Caco-2 (cell line): ENCODE data around the gene SHF. TPM values are rescaled to one million over a fixed set of nuclear protein-coding genes. Genes with fewer than 3 reads are reported as not detected.

Experiments
- BruUV-seq: library from RNA; stranded (reverse); fragments of 400-500 nt; replicated peaks from 2 replicates; lab custom pipeline; 2021; lab: Mats Ljungman, UMichigan
- CTCF ChIA-PET: fragments of 300-600 bp; sonication (Branson Sonifier 250); formaldehyde crosslinking; loops from one replicate; lab custom pipeline; 2022; ENCODE audit warnings: antibody characterized with exemption; lab: Charles Lee
- POLR2A ChIA-PET: fragments of 300-600 bp; sonication (Branson Sonifier 250); formaldehyde crosslinking; loops from one replicate; lab custom pipeline; 2022; ENCODE audit warnings: antibody characterized with exemption; lab: Charles Lee
- DNase-seq, 2 experiments: peaks; one replicate each; pipeline versions ENCODE4 v3.0.0 to v3.0.0-alpha.2; 2020 to 2022
- H3K27me3 ChIP-seq: replicated peaks from 2 replicates; pipeline ENCODE4 v1.6.0; 2011; ENCODE audit warnings: low read length; ENCODE audit not compliant: control insufficient read depth, insufficient read depth
- H3K36me3 ChIP-seq: 2 replicates; pipeline ENCODE4 v1.5.1; 2011; ENCODE audit warnings: low read length; ENCODE audit not compliant: control insufficient read depth, insufficient read depth
- H3K4me1 ChIP-seq: fragments of 250-450 bp; sonication (Bioruptor Pico); 2 replicates; pipeline ENCODE4 v1.5.1; 2020; ENCODE audit warnings: mild to moderate bottlenecking
- H3K4me3 ChIP-seq: 2 replicates; pipeline ENCODE4 v1.5.1; 2011; ENCODE audit warnings: low read depth, mild to moderate bottlenecking, control low read depth, low read length
- H3K9me3 ChIP-seq: fragments of 250-450 bp; sonication (Bioruptor Pico); 2 replicates; pipeline ENCODE4 v1.5.1; 2020; ENCODE audit warnings: mild to moderate bottlenecking, moderate library complexity
- H3K27ac Mint-ChIP-seq: one replicate; pipeline ENCODE4 v1.8.0; 2022; ENCODE audit warnings: mixed read lengths; ENCODE audit not compliant: unreplicated experiment
- H3K27me3 Mint-ChIP-seq: one replicate; pipeline ENCODE4 v1.8.0; 2022; ENCODE audit warnings: mixed read lengths; ENCODE audit not compliant: insufficient read depth, unreplicated experiment
- H3K36me3 Mint-ChIP-seq: one replicate; pipeline ENCODE4 v1.8.0; 2022; ENCODE audit warnings: mild to moderate bottlenecking, mixed read lengths; ENCODE audit not compliant: insufficient read depth, unreplicated experiment
- H3K4me1 Mint-ChIP-seq: one replicate; pipeline ENCODE4 v1.8.0; 2022; ENCODE audit warnings: low read depth, mixed read lengths; ENCODE audit not compliant: unreplicated experiment
- H3K4me3 Mint-ChIP-seq: one replicate; pipeline ENCODE4 v1.8.0; 2022; ENCODE audit warnings: mild to moderate bottlenecking, moderate library complexity, mixed read lengths; ENCODE audit not compliant: unreplicated experiment
- H3K9me3 Mint-ChIP-seq: one replicate; pipeline ENCODE4 v1.8.0; 2022; ENCODE audit warnings: mixed read lengths; ENCODE audit not compliant: unreplicated experiment
- CTCF ChIP-seq, 2 experiments: fragments of 200-600 bp in 1 of 2; IDR thresholded peaks; 1 replicate in 1 of 2; 2 replicates in 1 of 2; pipeline versions ENCODE4 v1.5.1 to v1.8.0; 2011 to 2022; ENCODE audit warnings: antibody characterized with exemption in 1 of 2, control low read depth in 1 of 2, inconsistent platforms in 1 of 2, low read depth in 1 of 2, low read length in 1 of 2, mild to moderate bottlenecking in 1 of 2, moderate library complexity in 1 of 2; ENCODE audit not compliant: insufficient read depth in 1 of 2, severe bottlenecking in 1 of 2, unreplicated experiment in 1 of 2
- intact Hi-C: fragments of 100-400 bp; cut with micrococcal nuclease; formaldehyde crosslinking; loops from one replicate; pipeline ENCODE4 v1.10.0; 2022; ENCODE audit not compliant: unreplicated experiment
- total RNA-seq: library from RNA; stranded (reverse); gene quantifications from 2 replicates; pipeline ENCODE4 v1.2.3, GENCODE V29; 2022

SHF gene
- total RNA-seq, 1 experiment from 2014 or later = 11.9 TPM

GRCh38 chr15:45201557-45201859 lies 13.7 kb upstream of the SHF start:
- H3K36me3 ChIP-seq = no peaks in the 10 kb centered on the region
- no peak for TF ChIP-seq CTCF (IDR thresholded peaks at IDR 0.05; ENCODE audit: insufficient read depth in 1 of 2, low read depth in 1 of 2, low read length in 1 of 2, severe bottlenecking in 1 of 2, unreplicated experiment in 1 of 2)
- Mint-ChIP-seq H3K27me3 (no peaks in the 10 kb centered on the region), H3K4me3 (no peak overlapping the region), H3K9me3 (no peaks in the 10 kb centered on the region), H3K4me1 (peaks cover 7% of the 10 kb centered on the region), H3K27ac (no peak overlapping the region), H3K36me3 (no peaks in the 10 kb centered on the region)
- H3K4me3 ChIP-seq = peak overlapping the region; percentile 48
- no peaks in the 10 kb centered on the region for H3K27me3 ChIP-seq
- no peak for DNase-seq
- H3K9me3 ChIP-seq = no peaks in the 10 kb centered on the region
- ChIA-PET CTCF (interaction anchor here (0.6 to 6.5 kb wide), 5 partner anchors 9 to 199 kb away, joined by 3 to 66 read pairs (median 3); no protein-coding TSS in a partner anchor), POLR2A (interaction anchor here (0.5 to 1.1 kb wide), 2 partner anchors 82 to 200 kb away, joined by 3 to 5 read pairs; a partner anchor contains a TSS)
- H3K4me1 ChIP-seq = 0 out of 2 replicates have a peak, but pooled peaks cover 5% of the 10 kb centered on the region
- BruUV-seq = no TSS peak
- intact Hi-C loops = no loop called here

- POLR2A ChIA-PET = interaction anchor here (0.5 to 1.1 kb wide), 2 partner anchors 83 to 201 kb away, joined by 3 to 5 read pairs; a partner anchor contains a TSS
- TSS peak; percentile 96 for BruUV-seq
Observed at GRCh38 chr15:45200799-45201556, 13.2 kb upstream of the SHF start.

More at GRCh38 chr15:45200799-45201556, 13.2 kb upstream of the SHF start:
- no peaks in the 10 kb centered on the region for H3K27me3 ChIP-seq
- intact Hi-C loops = loop anchor here (1.0 kb wide), 5 partner anchors 34 to 255 kb away; a partner anchor contains a TSS
- no peaks in the 10 kb centered on the region for H3K9me3 Mint-ChIP-seq
- no peak for TF ChIP-seq CTCF (IDR thresholded peaks at IDR 0.05; ENCODE audit: insufficient read depth in 1 of 2, low read depth in 1 of 2, low read length in 1 of 2, severe bottlenecking in 1 of 2, unreplicated experiment in 1 of 2)
- H3K27ac Mint-ChIP-seq = no peak overlapping the region
- H3K4me1 ChIP-seq = 0 out of 2 replicates have a peak, but pooled peaks cover 5% of the 10 kb centered on the region
- H3K36me3 ChIP-seq = no peaks in the 10 kb centered on the region
- DNase-seq = peak; percentile 86 to 88
- H3K27me3 Mint-ChIP-seq = no peaks in the 10 kb centered on the region
- H3K4me3 Mint-ChIP-seq = no peak overlapping the region
- H3K4me3 ChIP-seq = peak overlapping the region; percentile 48
- no peaks in the 10 kb centered on the region for H3K9me3 ChIP-seq
- CTCF ChIA-PET = interaction anchor here (0.6 to 6.5 kb wide), 7 partner anchors 9 to 200 kb away, joined by 3 to 66 read pairs (median 3); no protein-coding TSS in a partner anchor
- H3K4me1 Mint-ChIP-seq = peaks cover 7% of the 10 kb centered on the region
- no peaks in the 10 kb centered on the region for H3K36me3 Mint-ChIP-seq
